IMR-90 (cell line): Measurements from ENCODE around the gene ENPP3. TPM values are rescaled to one million over a fixed set of nuclear protein-coding genes. Genes with fewer than 3 reads are reported as not detected.

Experiments used
- ATAC-seq: fragments of 200-7000 bp; cut with Tn5 transposase; 2 replicates; pipeline ENCODE4 v1.9.1; 2020; ENCODE audit warnings: low read depth, mild to moderate bottlenecking, moderate library complexity
- BruUV-seq: library from RNA; stranded (reverse); fragments of 400-500 nt; replicated peaks from 2 replicates; lab custom pipeline; 2021; lab: Mats Ljungman, UMichigan
- CTCF ChIA-PET: fragments of 300-600 bp; formaldehyde crosslinking; extraction: SDS; loops from one replicate; lab custom pipeline; 2021; ENCODE audit warnings: antibody characterized with exemption; lab: Yijun Ruan, JAX
- POLR2A ChIA-PET: fragments of 300-600 bp; sonication (Branson Sonifier 250); formaldehyde crosslinking; loops from one replicate; lab custom pipeline; 2022; ENCODE audit warnings: antibody characterized with exemption; ENCODE audit not compliant: unreplicated experiment; lab: Charles Lee
- DNase-seq: peaks from one replicate; pipeline ENCODE4 v3.0.0; 2013
- H2AFZ ChIP-seq: replicated peaks from 2 replicates; pipeline ENCODE3; 2013; ENCODE audit warnings: low read length, mild to moderate bottlenecking; ENCODE audit not compliant: poor library complexity
- H2AK5ac ChIP-seq: 2 replicates; pipeline ENCODE4 v1.6.1; 2013; ENCODE audit warnings: low read depth, low read length, inconsistent platforms
- H2AK9ac ChIP-seq: replicated peaks from 2 replicates; pipeline ENCODE3; 2013; ENCODE audit warnings: mild to moderate bottlenecking, low read depth, low read length, moderate library complexity; ENCODE audit not compliant: poor library complexity
- H2BK120ac ChIP-seq: 2 replicates; pipeline ENCODE4 v1.6.1; 2013; ENCODE audit warnings: low read depth, low read length, inconsistent platforms
- H2BK15ac ChIP-seq: 3 replicates; pipeline ENCODE4 v1.6.1; 2013; ENCODE audit warnings: low read depth, low read length, inconsistent platforms
- H2BK20ac ChIP-seq: 2 replicates; pipeline ENCODE4 v1.6.1; 2013; ENCODE audit warnings: low read depth, mild to moderate bottlenecking, inconsistent platforms, low read length, moderate library complexity
- H2BK5ac ChIP-seq: 2 replicates; pipeline ENCODE4 v1.6.1; 2013; ENCODE audit warnings: mild to moderate bottlenecking, low read depth, low read length, inconsistent platforms; ENCODE audit not compliant: poor library complexity, severe bottlenecking
- H3K14ac ChIP-seq: replicated peaks from 2 replicates; pipeline ENCODE4 v1.6.1; 2013; ENCODE audit warnings: low read depth, low read length, inconsistent platforms
- H3K18ac ChIP-seq: 2 replicates; pipeline ENCODE4 v1.6.1; 2013; ENCODE audit warnings: low read depth, low read length, control low read depth
- H3K23ac ChIP-seq: 2 replicates; pipeline ENCODE4 v1.6.1; 2013; ENCODE audit warnings: low read depth, low read length, inconsistent platforms
- H3K27ac ChIP-seq: 2 replicates; pipeline ENCODE4 v1.5.1; 2013; ENCODE audit warnings: mild to moderate bottlenecking, control low read depth, low read length; ENCODE audit not compliant: insufficient read depth
- H3K27me3 ChIP-seq: 2 replicates; pipeline ENCODE4 v1.6.1; 2013; ENCODE audit warnings: low read length; ENCODE audit not compliant: control insufficient read depth, insufficient read depth
- H3K36me3 ChIP-seq: 2 replicates; pipeline ENCODE4 v1.6.1; 2013; ENCODE audit warnings: low read length, mixed read lengths; ENCODE audit not compliant: control insufficient read depth, insufficient read depth
- H3K4ac ChIP-seq: 2 replicates; pipeline ENCODE4 v1.6.1; 2013; ENCODE audit warnings: low read depth, low read length, inconsistent platforms
- H3K4me1 ChIP-seq: 2 replicates; pipeline ENCODE4 v1.6.1; 2013; ENCODE audit warnings: low read length, mixed read lengths; ENCODE audit not compliant: control insufficient read depth, insufficient read depth
- H3K4me2 ChIP-seq: 2 replicates; pipeline ENCODE4 v1.6.1; 2013; ENCODE audit warnings: low read depth, mild to moderate bottlenecking, control low read depth, low read length, moderate library complexity
- H3K4me3 ChIP-seq: 2 replicates; pipeline ENCODE4 v1.5.1; 2013; ENCODE audit warnings: low read depth, mild to moderate bottlenecking, control low read depth, low read length, moderate library complexity; ENCODE audit not compliant: insufficient read depth
- H3K56ac ChIP-seq: 2 replicates; pipeline ENCODE4 v1.6.1; 2013; ENCODE audit warnings: low read length, inconsistent platforms; ENCODE audit not compliant: insufficient read depth; ENCODE audit errors: extremely low read depth
- H3K79me1 ChIP-seq, 2 experiments: 2 replicates each; pipeline ENCODE4 v1.6.1; 2013; ENCODE audit warnings: low read length in 2 of 2, inconsistent platforms in 1 of 2, low read depth in 1 of 2
- H3K9ac ChIP-seq: 2 replicates; pipeline ENCODE4 v1.6.1; 2013; ENCODE audit warnings: low read depth, low read length, control low read depth
- H3K9me1 ChIP-seq: 2 replicates; pipeline ENCODE4 v1.6.1; 2013; ENCODE audit warnings: low read length, inconsistent platforms; ENCODE audit not compliant: insufficient read depth
- H3K9me3 ChIP-seq: 2 replicates; pipeline ENCODE4 v1.6.1; 2013; ENCODE audit warnings: low read length; ENCODE audit not compliant: control insufficient read depth, insufficient read depth
- H4K20me1 ChIP-seq: 2 replicates; pipeline ENCODE4 v1.6.1; 2013; ENCODE audit warnings: low read length, inconsistent platforms; ENCODE audit not compliant: insufficient read depth
- H4K5ac ChIP-seq: 2 replicates; pipeline ENCODE4 v1.6.1; 2013; ENCODE audit warnings: mild to moderate bottlenecking, low read depth, low read length, control low read depth
- H4K8ac ChIP-seq, 2 experiments: 2 replicates each; pipeline ENCODE4 v1.6.1; 2013; ENCODE audit warnings: low read depth in 2 of 2, low read length in 2 of 2, control low read depth in 1 of 2, inconsistent platforms in 1 of 2
- H4K91ac ChIP-seq: 2 replicates; pipeline ENCODE4 v1.6.1; 2013; ENCODE audit warnings: low read depth, low read length, inconsistent platforms; ENCODE audit not compliant: insufficient read depth
- BHLHE40 ChIP-seq: fragments of 150-350 bp; IDR thresholded peaks from 2 replicates; pipeline ENCODE4 v1.6.1; 2016; ENCODE audit warnings: mild to moderate bottlenecking, low read depth, low read length
- CEBPB ChIP-seq: IDR thresholded peaks from 2 replicates; pipeline ENCODE4 v1.6.1; 2012; ENCODE audit warnings: low read depth, low read length, improper control_type of control experiment
- CHD1 ChIP-seq: IDR thresholded peaks from 2 replicates; pipeline ENCODE4 v1.6.1; 2012; ENCODE audit warnings: low read depth, low read length, improper control_type of control experiment
- ELK1 ChIP-seq: fragments of 150-350 bp; IDR thresholded peaks from 2 replicates; pipeline ENCODE4 v1.6.1; 2016; ENCODE audit warnings: low read depth, mild to moderate bottlenecking, low read length, moderate library complexity, borderline replicate concordance
- FOS ChIP-seq: fragments of 150-350 bp; IDR thresholded peaks from 2 replicates; pipeline ENCODE4 v1.6.1; 2016; ENCODE audit warnings: low read depth, low read length
- MAFK ChIP-seq: IDR thresholded peaks from 2 replicates; pipeline ENCODE4 v1.6.1; 2012; ENCODE audit warnings: low read depth, low read length, improper control_type of control experiment
- MAZ ChIP-seq: IDR thresholded peaks from 2 replicates; pipeline ENCODE4 v1.6.1; 2012; ENCODE audit warnings: low read depth, mild to moderate bottlenecking, low read length, improper control_type of control experiment, moderate library complexity, borderline replicate concordance
- MXI1 ChIP-seq: IDR thresholded peaks from 2 replicates; pipeline ENCODE4 v1.6.1; 2012; ENCODE audit warnings: low read depth, mild to moderate bottlenecking, low read length, moderate library complexity, borderline replicate concordance
- NFE2L2 ChIP-seq: fragments of 150-350 bp; IDR thresholded peaks from 2 replicates; pipeline ENCODE4 v1.6.1; 2016; ENCODE audit warnings: low read depth, mild to moderate bottlenecking, low read length
- POLR2A ChIP-seq: IDR thresholded peaks from 2 replicates; pipeline ENCODE4 v1.6.1; 2012; ENCODE audit warnings: mild to moderate bottlenecking, low read depth, low read length
- RAD21 ChIP-seq: IDR thresholded peaks from 2 replicates; pipeline ENCODE4 v1.6.1; 2012; ENCODE audit warnings: low read length, improper control_type of control experiment
- RCOR1 ChIP-seq: IDR thresholded peaks from 2 replicates; pipeline ENCODE4 v1.6.1; 2012; ENCODE audit warnings: mild to moderate bottlenecking, low read length, improper control_type of control experiment; ENCODE audit not compliant: insufficient replicate concordance
- RFX5 ChIP-seq: IDR thresholded peaks from 2 replicates; pipeline ENCODE4 v1.8.0; 2012; ENCODE audit warnings: low read depth, mild to moderate bottlenecking, low read length, moderate library complexity
- SMC3 ChIP-seq: fragments of 150-350 bp; IDR thresholded peaks from 2 replicates; pipeline ENCODE4 v1.6.1; 2016; ENCODE audit warnings: low read depth, mild to moderate bottlenecking, antibody characterized with exemption, low read length, moderate library complexity
- dilution Hi-C: fragments of 300-500 bp; cut with HindIII; formaldehyde crosslinking; loops from one replicate; pipeline ENCODE4 v1.14.3; 2018; ENCODE audit warnings: low sequenced_read_pairs; ENCODE audit not compliant: unreplicated experiment
- in situ Hi-C: fragments of 300-500 bp; cut with MboI; formaldehyde crosslinking; loops from 3 replicates; pipeline ENCODE4 v1.14.3; 2019; ENCODE audit warnings: low sequenced_read_pairs, inconsistent platforms, mixed read lengths
- intact Hi-C: fragments of 100-400 bp; cut with micrococcal nuclease; formaldehyde crosslinking; loops from 2 replicates; pipeline ENCODE4 v1.10.0; 2022
- polyA plus RNA-seq, 3 experiments: library from polyadenylated mRNA; depleted of rRNA; stranded (reverse); fragments of >200 nt; gene quantifications; 2 replicates each; pipeline ENCODE4 v1.2.3, GENCODE V29; 2012; ENCODE audit warnings: low replicate concordance in 1 of 3
- total RNA-seq: library from RNA; depleted of rRNA; stranded (reverse); fragments of >200 nt; gene quantifications from 2 replicates; pipeline ENCODE4 v1.2.3, GENCODE V29; 2012
- TF ChIP-seq, protein P1 (sequence below): fragments of 150-350 bp; IDR thresholded peaks from 2 replicates; pipeline ENCODE4 v1.6.1; 2017; ENCODE audit warnings: mild to moderate bottlenecking, antibody characterized with exemption, low read length, low read depth
- TF ChIP-seq, protein P2 (sequence below): conservative IDR thresholded peaks from 2 replicates; pipeline ENCODE4 v1.5.1; 2012; ENCODE audit warnings: mild to moderate bottlenecking, low read depth, low read length, improper control_type of control experiment

The ENPP3 gene
- total and polyA plus RNA-seq, 2 of the 4 experiments (the other 2 are of a cell fraction): under 0.01 to 0.05 TPM

- Histone ChIP-seq H4K5ac (no peak overlapping the region), H2AK9ac (no peak overlapping the region), H3K9me3 (no peaks in the 10 kb centered on the region), H3K9ac (no peak overlapping the region), H4K20me1 (no peaks in the 10 kb centered on the region), H3K27ac (no peak overlapping the region), H3K14ac (no peak overlapping the region), H2BK120ac (no peak overlapping the region), H3K4me3 (no peak overlapping the region), H3K4ac (no peak overlapping the region), H2BK5ac (no peak overlapping the region), H3K4me2 (no peak overlapping the region), H3K27me3 (peaks cover 7% of the 10 kb centered on the region), H3K4me1 (no peaks in the 10 kb centered on the region), H3K18ac (no peak overlapping the region), H2AFZ (no peak overlapping the region), H3K9me1 (no peaks in the 10 kb centered on the region), H4K91ac (no peak overlapping the region), H4K8ac (no peak overlapping the region), H2BK20ac (no peak overlapping the region), H3K36me3 (no peaks in the 10 kb centered on the region), H2BK15ac (no peak overlapping the region), H3K56ac (no peak overlapping the region), H3K79me1 (no peaks in the 10 kb centered on the region), H2AK5ac (no peak overlapping the region), H3K23ac (no peak overlapping the region)
- no TSS peak for BruUV-seq
- ChIA-PET POLR2A (no interaction called here), CTCF (no interaction called here)
- dilution Hi-C loops (no loop called here), intact Hi-C loops (no loop called here), in situ Hi-C loops (no loop called here)
- ATAC-seq (no peak), DNase-seq (no peak)
- TF ChIP-seq MAFK (no peak), POLR2A (no peak), CEBPB (no peak), NFE2L2 (no peak), MAZ (no peak), FOS (no peak), RAD21 (no peak), BHLHE40 (no peak), ELK1 (no peak), CHD1 (no peak), MXI1 (no peak), RFX5 (no peak), SMC3 (no peak), RCOR1 (no peak)
- TF ChIP-seq, protein P1, sequence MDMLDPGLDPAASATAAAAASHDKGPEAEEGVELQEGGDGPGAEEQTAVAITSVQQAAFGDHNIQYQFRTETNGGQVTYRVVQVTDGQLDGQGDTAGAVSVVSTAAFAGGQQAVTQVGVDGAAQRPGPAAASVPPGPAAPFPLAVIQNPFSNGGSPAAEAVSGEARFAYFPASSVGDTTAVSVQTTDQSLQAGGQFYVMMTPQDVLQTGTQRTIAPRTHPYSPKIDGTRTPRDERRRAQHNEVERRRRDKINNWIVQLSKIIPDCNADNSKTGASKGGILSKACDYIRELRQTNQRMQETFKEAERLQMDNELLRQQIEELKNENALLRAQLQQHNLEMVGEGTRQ: no peak
- TF ChIP-seq, protein P2, sequence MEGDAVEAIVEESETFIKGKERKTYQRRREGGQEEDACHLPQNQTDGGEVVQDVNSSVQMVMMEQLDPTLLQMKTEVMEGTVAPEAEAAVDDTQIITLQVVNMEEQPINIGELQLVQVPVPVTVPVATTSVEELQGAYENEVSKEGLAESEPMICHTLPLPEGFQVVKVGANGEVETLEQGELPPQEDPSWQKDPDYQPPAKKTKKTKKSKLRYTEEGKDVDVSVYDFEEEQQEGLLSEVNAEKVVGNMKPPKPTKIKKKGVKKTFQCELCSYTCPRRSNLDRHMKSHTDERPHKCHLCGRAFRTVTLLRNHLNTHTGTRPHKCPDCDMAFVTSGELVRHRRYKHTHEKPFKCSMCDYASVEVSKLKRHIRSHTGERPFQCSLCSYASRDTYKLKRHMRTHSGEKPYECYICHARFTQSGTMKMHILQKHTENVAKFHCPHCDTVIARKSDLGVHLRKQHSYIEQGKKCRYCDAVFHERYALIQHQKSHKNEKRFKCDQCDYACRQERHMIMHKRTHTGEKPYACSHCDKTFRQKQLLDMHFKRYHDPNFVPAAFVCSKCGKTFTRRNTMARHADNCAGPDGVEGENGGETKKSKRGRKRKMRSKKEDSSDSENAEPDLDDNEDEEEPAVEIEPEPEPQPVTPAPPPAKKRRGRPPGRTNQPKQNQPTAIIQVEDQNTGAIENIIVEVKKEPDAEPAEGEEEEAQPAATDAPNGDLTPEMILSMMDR: no peak
These were observed 14.7 kb downstream of the ENPP3 start for GRCh38 chr6:131651782-131652181.
